ENCODE measurements around the gene CDH12. TPM values are rescaled to one million over a fixed set of nuclear protein-coding genes. Genes with fewer than 3 reads are reported as not detected.

Gene CDH12
- polyA plus RNA-seq, 2 of the 4 experiments (the other 2 are of a cell fraction): 0.04 TPM; not detected in 1

- H3K27ac ChIP-seq: no peak overlapping the region
- no peaks in the 10 kb centered on the region for H3K9me3 ChIP-seq
- DNase-seq (ENCODE audit: low read depth in 1 of 2, low spot score in 1 of 2) (no peak), ATAC-seq (no peak), FAIRE-seq (no peak)
- WGBS (ENCODE audit: missing lambda C conversion rate): 2% methylated on average over 4 of the region's 4 CpGs
- H3K4me3 ChIP-seq: no peak overlapping the region
- no peaks in the 10 kb centered on the region for H3K4me1 ChIP-seq
- CTCF ChIA-PET: no interaction called here
- no peak for TF ChIP-seq RFX5 (IDR thresholded peaks at IDR 0.05)
- TF ChIP-seq NR3C1 (IDR thresholded peaks at IDR 0.05): no peak
- TF ChIP-seq PBX3 (IDR thresholded peaks at IDR 0.05): no peak
- no peak for TF ChIP-seq EHF (CRISPR knock-in tag; IDR thresholded peaks at IDR 0.05)
- TF ChIP-seq ATOH8 (CRISPR knock-in tag; IDR thresholded peaks at IDR 0.05; ENCODE audit: low read depth): no peak
- TF ChIP-seq HOXB5 (CRISPR knock-in tag; IDR thresholded peaks at IDR 0.05): no peak
- TF ChIP-seq HMGXB4 (CRISPR knock-in tag; IDR thresholded peaks at IDR 0.05; ENCODE audit: borderline replicate concordance): no peak
- no peak for TF ChIP-seq MAZ (IDR thresholded peaks at IDR 0.05; ENCODE audit: borderline replicate concordance, low read depth, low read length)
- TF ChIP-seq SMC3 (IDR thresholded peaks at IDR 0.05): no peak
- no peak for TF ChIP-seq CBX8 (IDR thresholded peaks at IDR 0.05)
- TF ChIP-seq ZFP36 (IDR thresholded peaks at IDR 0.05; ENCODE audit: borderline replicate concordance, partially characterized antibody): no peak
- no peak for TF ChIP-seq SREBF2 (IDR thresholded peaks at IDR 0.05)
- POLR2A ChIA-PET: no interaction called here
- H3K4me2 ChIP-seq: no peak overlapping the region
Observed at GRCh38 chr5:22496666-22497065, 356.5 kb downstream of the CDH12 start.

- no peak overlapping the region for H3K4me3 ChIP-seq
- FAIRE-seq: no peak
- H3K9me3 ChIP-seq: no peaks in the 10 kb centered on the region
- H3K4me2 ChIP-seq: no peak overlapping the region
- WGBS (ENCODE audit: missing lambda C conversion rate): 10% methylated on average over 2 of the region's 2 CpGs
- POLR2A ChIA-PET: interaction anchor here (0.6 kb wide), 1 partner anchor 17 kb away, joined by 3 read pairs; no protein-coding TSS in a partner anchor
- no peak for DNase-seq (ENCODE audit: low read depth in 1 of 2, low spot score in 1 of 2)
- TF ChIP-seq JUN (IDR thresholded peaks at IDR 0.05) (no peak), BHLHE40 (IDR thresholded peaks at IDR 0.05; ENCODE audit: low read depth, low read length) (no peak), HDAC2 (IDR thresholded peaks at IDR 0.05) (no peak)
- no peak overlapping the region for H3K27ac ChIP-seq
- no peak for ATAC-seq
- CTCF ChIA-PET: no interaction called here
- no peaks in the 10 kb centered on the region for H3K4me1 ChIP-seq
Observed at GRCh38 chr5:22495016-22495720, 358.0 kb downstream of the CDH12 start.

GRCh38 chr5:22488427-22488826 lies 364.7 kb downstream of the CDH12 start:
- POLR2A ChIA-PET: no interaction called here
- Histone ChIP-seq H3K27ac (no peak overlapping the region), H3K4me3 (no peak overlapping the region), H3K9me3 (no peaks in the 10 kb centered on the region), H3K4me1 (no peaks in the 10 kb centered on the region), H3K4me2 (no peak overlapping the region)
- CTCF ChIA-PET: no interaction called here
- DNase-seq (ENCODE audit: low read depth in 1 of 2, low spot score in 1 of 2) (no peak), ATAC-seq (no peak), FAIRE-seq (no peak)
- TF ChIP-seq CHD4 (IDR thresholded peaks at IDR 0.05; ENCODE audit: borderline replicate concordance) (no peak), BCL3 (IDR thresholded peaks at IDR 0.05) (no peak), CTCF (IDR thresholded peaks at IDR 0.05) (no peak), EP300 (IDR thresholded peaks at IDR 0.05) (no peak), SREBF2 (IDR thresholded peaks at IDR 0.05) (no peak), NR3C1 (IDR thresholded peaks at IDR 0.05) (no peak), ZNF302 (CRISPR knock-in tag; IDR thresholded peaks at IDR 0.05) (no peak), PHF8 (IDR thresholded peaks at IDR 0.05; ENCODE audit: borderline replicate concordance, low read depth) (no peak), FOSL2 (IDR thresholded peaks at IDR 0.05) (no peak), FOSL2 (CRISPR knock-in tag; IDR thresholded peaks at IDR 0.05) (no peak), CHD2 (IDR thresholded peaks at IDR 0.05; ENCODE audit: low read length, partially characterized antibody) (no peak), HES2 (IDR thresholded peaks at IDR 0.05) (no peak), ESRRA (IDR thresholded peaks at IDR 0.05; ENCODE audit: borderline replicate concordance, low read length) (no peak), HDAC2 (IDR thresholded peaks at IDR 0.05) (no peak), CBX8 (IDR thresholded peaks at IDR 0.05) (no peak), HEYL (CRISPR knock-in tag; IDR thresholded peaks at IDR 0.05) (no peak), ZC3H11A (IDR thresholded peaks at IDR 0.05) (no peak)
